Left ventricle myocardium superior (tissue), 1 donor: ENCODE data around the gene MCC. TPM values are rescaled to one million over a fixed set of nuclear protein-coding genes. Genes with fewer than 3 reads are reported as not detected.

ENCODE experiments used
- ATAC-seq: fragments of 200-7000 bp; cut with Tn5 transposase; one replicate; pipeline ENCODE4 v1.9.1; 2020; ENCODE audit warnings: mild to moderate bottlenecking, moderate library complexity
- DNase-seq: peaks from one replicate; pipeline ENCODE4 v3.0.0-alpha.2; 2020
- intact Hi-C: fragments of 100-400 bp; cut with micrococcal nuclease; formaldehyde crosslinking; loops from one replicate; pipeline ENCODE4 v1.11.0; 2022
- total RNA-seq: library from RNA; stranded (reverse); fragmentation: NEBNext Ultra II Directional; extraction: Animal tissue kit (Norgen Biotek cat#: 25700); gene quantifications from one replicate; pipeline ENCODE4 v1.2.1, GENCODE V29; 2021
- donor health status: DM: no; HTN: yes; CAD: no; lungs with severe emphysema.

Gene MCC
- total RNA-seq, 1 donor from 2014 or later, result 27.1 TPM

DNA sequence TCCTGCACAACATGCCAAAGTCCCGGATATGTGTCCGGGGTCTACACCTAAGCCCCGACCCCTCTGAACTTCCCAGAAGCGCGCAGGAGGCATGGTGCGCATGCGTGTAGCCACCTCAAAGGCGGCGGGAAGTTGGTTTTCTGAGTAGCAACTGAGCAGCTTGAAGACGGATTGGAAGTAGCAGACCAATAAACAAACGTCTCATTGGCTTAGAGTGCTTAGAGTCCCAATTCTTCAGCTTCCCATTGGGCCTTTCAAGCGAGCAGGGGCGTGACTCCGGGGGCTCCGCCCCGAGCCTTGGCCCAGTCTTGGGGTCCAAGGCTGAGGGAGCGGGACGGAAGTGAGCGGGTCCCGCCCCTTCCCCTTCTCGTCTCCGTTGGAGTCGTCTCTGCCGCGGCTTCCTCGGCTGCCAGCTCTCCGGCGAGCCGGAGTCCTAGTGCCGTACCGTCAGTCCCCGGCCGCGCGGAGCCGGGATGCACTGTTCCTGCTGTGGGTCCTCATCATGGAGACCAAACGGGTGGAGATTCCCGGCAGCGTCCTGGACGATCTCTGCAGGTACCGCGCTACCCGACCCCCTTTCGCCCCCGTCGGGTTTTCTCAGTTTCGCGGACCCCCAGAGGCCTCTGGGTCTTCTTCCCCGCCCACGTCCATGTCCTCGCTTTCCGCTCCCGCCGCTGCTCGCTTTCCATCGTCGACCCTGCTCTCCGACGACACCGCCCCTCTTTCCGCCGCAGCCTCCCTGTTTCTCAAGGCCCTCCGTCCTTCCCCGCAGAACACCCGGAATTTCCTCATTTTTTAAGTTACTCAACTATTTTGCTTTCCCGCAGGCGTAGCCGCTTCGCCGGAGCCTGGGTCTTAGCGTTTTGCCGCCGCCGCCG is 511.6 kb downstream of the MCC start, which contains the start of gene DCP2:
Gene DCP2, plus strand, starts transcription at position 367 of the 878 bp plus-strand sequence. Its CDS starts 136 bp downstream, at position 503.
- ATAC-seq (peak; percentile 99), DNase-seq (peak; percentile 96)
- intact Hi-C loops, result no loop called here

- DNase-seq (no peak), ATAC-seq (no peak)
- intact Hi-C loops, result no loop called here
Measured at GRCh38 chr5:112975721-112976431, 512.4 kb downstream of the MCC start.

- intact Hi-C loops, result no loop called here
- DNase-seq, result no peak
- ATAC-seq, result no peak
Measured at GRCh38 chr5:112974901-112975300, 513.4 kb downstream of the MCC start.

- intact Hi-C loops, result no loop called here
- DNase-seq, result no peak
- no peak for ATAC-seq
Measured at GRCh38 chr5:112973904-112974303, 514.3 kb downstream of the MCC start.

DNA sequence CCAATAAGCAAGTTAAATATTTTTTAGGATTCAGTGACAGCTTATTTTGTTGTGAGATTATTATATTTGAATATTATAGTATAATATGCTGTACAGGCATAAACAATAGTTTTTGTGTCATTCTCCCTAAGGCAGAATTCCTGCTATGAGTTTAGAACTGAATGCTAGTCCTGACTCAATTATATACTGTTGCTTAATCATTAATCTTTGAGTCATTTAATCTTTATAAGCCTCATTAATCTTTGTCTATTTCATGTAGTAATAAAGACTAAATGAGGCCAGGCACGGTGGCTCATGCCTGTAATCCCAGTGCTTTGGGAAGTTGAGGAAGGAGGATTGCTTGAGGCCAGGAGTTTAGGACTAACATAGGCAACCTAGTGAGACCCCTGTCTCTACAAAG is 515.2 kb downstream of the MCC start:
- DNase-seq (no peak), ATAC-seq (no peak)
- intact Hi-C loops, result no loop called here

Other genes with a start within 250 kb of the MCC start
- not detected for gene TSSK1B, start 53.5 kb downstream of the MCC start, total RNA-seq
- gene YTHDC2, start 25.2 kb upstream of the MCC start, total RNA-seq, result 13.4 TPM